RPMI8226 (cell line): Measurements from ENCODE around the gene UACA.
"Not testable (repeated sequence)": the region's sequence is repeated elsewhere in the genome, so short reads cannot be mapped to it uniquely, and the experiment has no call there.

Experiments
- DNase-seq: peaks from one replicate; pipeline ENCODE4 v3.0.0-alpha.2; 2015

UACA gene

DNA sequence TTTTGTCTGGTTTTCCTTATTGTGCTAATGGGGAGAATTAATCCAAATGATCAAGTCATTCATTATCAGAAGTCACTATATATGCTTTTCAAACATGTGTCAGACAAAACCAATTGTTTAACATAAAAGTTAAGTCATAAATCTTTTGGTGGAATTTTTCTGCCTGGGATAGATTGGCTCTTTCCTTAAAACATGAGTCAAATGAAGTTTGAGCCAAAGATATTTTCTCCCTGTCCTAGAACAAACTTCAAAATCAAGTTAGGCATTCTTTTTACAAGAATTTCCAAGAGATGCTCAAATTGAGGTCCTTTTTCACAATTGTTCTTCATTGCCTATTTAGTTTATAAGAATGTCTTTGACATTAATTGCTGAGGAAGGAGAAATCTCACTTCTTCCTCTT, 138.3 kb downstream of the UACA start:
- DNase-seq = no peak

DNA sequence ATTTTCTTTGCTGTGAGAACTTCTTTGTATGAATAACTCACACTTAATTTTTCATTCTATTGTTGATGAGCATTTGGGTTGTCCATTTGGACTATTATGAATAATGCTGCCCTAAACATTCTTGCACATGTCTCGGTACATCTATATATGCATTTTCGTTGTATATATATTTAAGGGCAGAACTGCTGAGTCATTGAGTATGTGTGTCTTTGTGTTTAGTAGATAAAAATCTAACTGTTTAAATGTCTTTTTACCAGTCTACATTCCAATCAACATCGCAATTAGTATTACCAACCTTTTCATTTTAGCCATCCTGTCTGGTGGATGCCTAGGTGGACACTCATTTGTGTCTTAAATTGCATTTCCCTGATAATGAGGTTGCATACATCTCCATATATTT, 144.4 kb downstream of the UACA start:
- DNase-seq = no peak

- no peak for DNase-seq
Observed at GRCh38 chr15:70617911-70618287, 145.5 kb downstream of the UACA start.

DNA sequence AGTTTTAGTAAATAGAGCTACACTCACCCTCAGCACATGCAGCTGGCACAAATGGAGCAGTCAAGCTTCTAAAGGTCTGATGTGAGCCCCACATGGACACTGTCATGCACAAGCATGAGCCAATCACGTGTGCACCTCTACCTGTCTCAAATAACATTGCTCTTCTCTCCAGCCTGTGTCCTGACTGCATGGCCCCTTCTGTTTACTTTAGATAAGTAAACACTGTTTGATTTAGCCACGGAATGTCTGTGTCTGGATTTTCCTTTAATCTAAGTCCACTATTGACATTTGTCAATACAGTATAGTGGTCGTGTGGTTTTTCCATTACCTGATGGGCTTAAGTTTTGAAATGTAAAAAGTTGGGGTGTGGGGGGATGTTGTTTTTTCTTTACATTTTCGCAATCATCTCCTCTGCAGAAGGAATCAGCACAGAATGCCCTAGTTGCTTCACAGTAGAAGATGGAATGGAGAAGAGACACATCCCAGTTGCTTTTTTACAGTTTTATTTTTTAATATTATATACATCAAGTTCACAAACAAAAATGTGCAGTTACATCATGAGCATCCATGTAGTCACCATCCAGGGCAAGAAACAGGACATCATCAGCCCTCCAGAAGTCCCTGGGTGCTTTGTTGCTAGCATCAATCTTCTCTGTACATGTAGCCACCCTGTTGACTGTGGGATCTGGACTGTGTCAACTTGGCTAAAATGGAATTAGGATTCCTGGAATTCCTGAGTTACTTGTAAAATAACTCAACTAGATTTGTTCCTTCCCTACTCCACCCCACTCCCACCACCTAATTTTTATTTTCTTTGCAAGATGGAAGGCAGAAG, 146.1 kb downstream of the UACA start:
- no peak for DNase-seq

DNA sequence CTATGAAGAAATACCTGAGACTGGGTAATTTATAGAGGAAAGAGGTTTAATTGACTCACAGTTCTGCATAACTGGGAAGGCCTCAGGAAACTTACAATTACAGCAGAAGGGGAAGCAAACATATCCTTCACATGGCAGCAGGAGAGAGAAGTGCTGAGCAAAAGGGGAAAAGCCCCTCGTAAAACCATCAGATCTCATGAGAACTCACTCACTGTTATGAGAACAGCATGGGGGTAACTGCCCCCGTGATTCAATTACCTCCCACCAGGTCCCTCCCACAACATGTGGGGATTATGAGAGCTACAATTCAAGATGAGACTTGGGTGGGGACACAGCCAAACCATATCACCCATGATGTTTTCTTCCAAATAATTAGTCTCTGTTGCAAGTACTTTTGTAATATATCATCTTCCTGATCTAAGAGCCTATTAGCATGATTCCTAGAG, 147.0 kb downstream of the UACA start:
- not testable (repeated sequence) for DNase-seq

DNA sequence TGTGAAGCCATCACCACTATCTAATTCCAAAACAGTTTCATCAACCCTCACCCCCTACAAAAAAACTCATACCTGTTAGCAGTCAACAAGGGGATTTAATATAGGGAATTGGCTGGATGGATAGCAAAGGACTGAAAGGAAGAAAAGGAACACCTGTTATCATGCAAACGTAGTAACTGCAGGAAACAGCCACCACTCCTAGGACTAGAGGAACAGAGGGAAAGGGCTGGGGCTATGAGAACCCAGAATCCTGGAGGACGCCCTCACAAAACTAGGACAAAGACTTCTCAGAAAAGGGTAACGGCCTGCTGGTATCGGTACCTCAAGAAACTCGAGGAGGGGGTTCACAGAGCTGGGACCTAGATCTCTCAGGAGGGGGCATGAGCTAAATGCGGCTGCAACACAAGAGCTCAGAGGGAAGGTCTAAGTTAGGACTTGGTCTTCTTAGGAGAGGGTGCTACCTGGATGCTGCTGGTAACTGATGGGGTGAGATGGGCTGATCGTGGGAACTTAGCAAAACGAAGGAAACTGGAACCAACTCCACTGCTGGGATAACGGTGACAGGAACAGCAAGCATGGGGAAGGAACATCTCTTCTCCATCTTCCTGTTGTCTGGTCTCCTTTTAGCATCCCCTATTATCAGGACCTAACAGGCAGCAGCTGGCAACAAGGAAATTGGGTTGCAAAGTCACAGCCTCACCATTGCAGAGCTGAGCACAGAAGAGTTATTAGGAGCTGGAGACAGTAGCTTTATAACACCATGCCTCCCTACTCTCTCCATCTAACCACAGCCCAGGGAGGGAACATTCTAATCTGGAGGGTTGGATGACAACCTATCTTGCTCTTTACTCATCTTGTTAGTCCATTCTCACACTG, 147.7 kb downstream of the UACA start:
- DNase-seq = no peak

DNA sequence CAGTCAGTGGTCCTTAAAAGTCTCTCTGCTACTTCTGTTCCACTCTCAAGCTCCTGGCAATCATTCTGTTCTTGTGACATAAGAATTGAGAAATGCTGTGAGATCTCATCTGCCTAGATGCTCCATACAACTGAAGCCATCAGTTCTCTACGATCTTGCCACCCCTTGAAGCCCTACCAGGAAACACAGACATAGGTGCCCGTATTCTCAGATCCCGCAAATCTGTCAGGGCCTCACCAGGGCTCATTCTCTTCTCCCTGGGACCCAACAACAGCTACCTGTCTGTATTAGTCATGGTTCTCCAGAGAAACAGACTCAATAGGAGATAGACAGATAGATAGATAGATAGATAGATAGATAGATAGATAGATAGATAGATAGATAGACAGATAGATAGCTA, 149.1 kb downstream of the UACA start:
- DNase-seq = no peak

DNA sequence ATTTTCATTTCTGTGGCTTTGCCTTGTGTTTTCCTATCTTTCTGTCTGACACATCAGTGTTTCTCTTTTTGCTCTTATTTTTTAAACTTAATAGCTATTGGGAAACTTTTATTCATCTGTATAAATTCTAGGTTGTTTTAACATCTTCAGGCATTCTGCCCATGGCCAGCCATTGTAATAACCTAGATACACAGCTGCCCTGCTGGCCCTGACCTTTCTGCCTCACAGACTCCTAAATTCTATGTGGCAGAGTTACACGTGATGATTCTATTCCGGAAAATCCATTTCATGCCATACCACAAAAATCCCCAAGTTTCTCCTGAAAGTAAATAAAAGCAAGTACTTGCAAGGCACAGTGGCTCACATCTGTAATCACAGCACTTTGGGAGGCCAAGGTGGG, 150.1 kb downstream of the UACA start:
- no peak for DNase-seq

DNA sequence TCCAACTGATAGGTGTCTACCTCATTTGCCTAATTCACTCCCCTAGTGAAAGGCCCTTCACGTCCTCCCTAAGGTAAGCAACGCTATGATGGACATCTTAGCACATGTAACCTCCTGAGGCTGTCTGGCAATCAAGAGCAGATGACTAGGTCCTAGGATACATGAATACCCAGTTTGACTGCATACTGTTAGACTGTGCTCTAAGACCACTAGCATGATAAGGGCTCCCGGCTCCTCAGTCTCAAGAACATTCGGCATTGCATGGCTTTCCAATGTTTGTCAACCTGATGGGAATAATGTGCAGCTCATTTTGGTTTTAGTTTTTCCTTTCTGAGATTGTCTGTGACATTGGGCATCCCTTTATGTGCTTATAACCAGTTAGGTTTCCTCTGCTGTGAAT, 152.1 kb downstream of the UACA start:
- DNase-seq = no peak

- DNase-seq = no peak
Observed at GRCh38 chr15:70610541-70610940, 152.8 kb downstream of the UACA start.

DNA sequence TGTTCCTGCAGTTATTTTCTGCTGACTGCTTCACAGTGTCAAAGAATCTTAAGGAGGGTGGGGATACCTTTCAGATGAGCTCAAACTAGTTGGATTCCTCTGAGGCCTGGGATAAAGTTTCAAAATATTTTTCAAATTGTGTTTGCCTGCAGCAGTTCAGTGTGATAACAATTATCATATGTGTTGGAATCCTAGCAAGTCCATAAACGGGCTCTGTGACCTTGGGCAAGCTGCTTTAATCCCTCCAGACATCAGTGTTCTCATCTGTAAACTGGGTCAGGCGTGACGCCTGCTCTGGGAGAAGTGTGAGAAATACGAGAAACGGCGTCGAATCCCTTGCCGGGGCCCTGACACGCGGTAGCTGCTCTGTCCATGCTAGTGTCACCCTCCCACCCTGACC, 153.5 kb downstream of the UACA start:
- no peak for DNase-seq

GRCh38 chr15:70608144-70608543, 155.2 kb downstream of the UACA start:
- DNase-seq = no peak

DNA sequence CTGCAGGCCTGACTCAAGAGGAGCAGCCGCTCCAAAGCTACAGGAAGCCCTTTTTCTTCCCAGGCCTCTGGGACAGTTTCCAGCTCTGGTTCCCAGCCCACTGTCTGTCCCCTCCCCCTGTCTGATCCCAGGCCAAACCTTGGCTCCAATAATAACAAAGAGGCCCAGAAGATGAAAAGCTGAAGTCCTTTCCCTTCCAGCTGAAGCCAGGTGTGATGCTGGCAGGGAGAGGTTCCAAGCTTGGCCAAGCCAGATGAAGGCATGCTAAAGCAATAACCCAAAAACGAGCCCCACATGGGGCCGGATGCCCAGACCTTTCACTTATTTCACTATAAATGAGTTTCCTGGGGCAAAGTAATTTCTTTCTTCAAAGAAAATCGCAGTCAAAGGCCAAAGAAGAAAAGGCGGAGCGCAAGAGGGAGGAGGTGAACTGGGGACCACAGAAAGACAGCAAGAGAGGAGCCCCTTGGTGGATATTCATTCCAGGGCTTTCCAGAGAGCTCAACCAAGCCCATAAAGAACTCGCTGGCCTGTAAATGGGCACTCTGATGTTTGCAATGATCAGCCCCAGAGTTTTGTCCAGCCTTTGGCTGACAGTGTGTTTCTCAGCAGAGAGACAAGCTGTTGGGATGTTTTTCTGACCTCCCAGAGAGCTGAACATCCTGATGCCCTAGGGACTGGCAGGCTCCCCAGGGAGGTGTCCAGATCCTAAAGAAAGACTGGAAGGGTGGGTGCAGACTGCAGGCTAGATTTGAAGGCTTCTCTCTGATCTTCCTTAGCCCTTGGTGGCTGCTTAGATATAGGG, 157.6 kb downstream of the UACA start:
- DNase-seq = no peak

DNA sequence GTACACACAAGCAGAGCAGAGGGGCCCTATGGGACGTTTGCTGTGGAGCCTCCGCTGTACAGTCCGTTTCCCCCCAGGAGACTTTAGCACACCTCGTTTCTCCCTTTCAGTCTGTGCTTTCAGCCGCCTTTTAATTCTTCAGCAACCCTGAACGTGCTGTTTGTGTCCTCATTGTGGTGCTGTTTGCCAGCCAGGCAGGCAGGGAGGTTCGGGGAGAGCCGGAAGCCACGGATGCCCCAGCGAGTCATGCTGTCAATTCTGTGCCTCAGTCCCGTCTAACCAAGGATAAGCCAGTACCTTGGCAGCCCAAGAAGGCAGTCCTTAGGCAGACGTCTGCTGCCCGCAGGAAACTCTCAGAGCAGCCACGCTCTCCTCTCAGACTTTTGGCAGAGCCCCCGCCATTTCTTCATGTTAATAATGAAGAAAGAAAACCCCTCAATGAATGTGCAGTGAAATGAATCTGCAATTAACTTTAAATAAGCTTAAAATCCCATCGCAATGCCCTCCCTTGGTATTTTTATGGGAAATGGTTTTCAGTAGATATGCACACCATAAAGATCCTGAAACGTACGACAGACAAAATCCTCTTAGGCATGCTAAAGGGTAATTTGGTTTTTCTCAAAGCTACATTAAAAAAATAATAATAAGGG, 158.6 kb downstream of the UACA start:
- DNase-seq = peak; percentile 56
